T-helper 22 cell (primary cell): ENCODE measurements around the gene SEMA3A.

Experiments used
- DNase-seq: peaks from one replicate; pipeline ENCODE4 v3.0.0-alpha.2; 2020; ENCODE audit warnings: low read depth

The SEMA3A gene

GRCh38 chr7:84195295-84196060, 889 bp upstream of the SEMA3A start:
- no peak for DNase-seq

- no peak for DNase-seq
These were observed 842 bp downstream of the SEMA3A start for GRCh38 chr7:84193747-84194146.

- no peak for DNase-seq
These were observed 2.7 kb downstream of the SEMA3A start for GRCh38 chr7:84191842-84192241.

- DNase-seq, result no peak
These were observed 3.3 kb downstream of the SEMA3A start for GRCh38 chr7:84191261-84191660.

- no peak for DNase-seq
These were observed 4.4 kb downstream of the SEMA3A start for GRCh38 chr7:84190016-84190705.

- DNase-seq, result no peak
These were observed 5.7 kb downstream of the SEMA3A start for GRCh38 chr7:84188786-84189405.

- no peak for DNase-seq
These were observed 6.6 kb downstream of the SEMA3A start for GRCh38 chr7:84187813-84188510.

- DNase-seq, result no peak
These were observed 7.3 kb downstream of the SEMA3A start for GRCh38 chr7:84187087-84187805.

- no peak for DNase-seq
These were observed 10.8 kb downstream of the SEMA3A start for GRCh38 chr7:84183741-84184140.

GRCh38 chr7:84182301-84182700, 12.3 kb downstream of the SEMA3A start:
- DNase-seq, result no peak

GRCh38 chr7:84181628-84182027, 13.0 kb downstream of the SEMA3A start:
- DNase-seq, result no peak

GRCh38 chr7:84177758-84178412, 16.7 kb downstream of the SEMA3A start:
- no peak for DNase-seq

- DNase-seq, result no peak
These were observed 17.9 kb downstream of the SEMA3A start for GRCh38 chr7:84176716-84177115.

GRCh38 chr7:84175461-84175860, 19.1 kb downstream of the SEMA3A start:
- DNase-seq, result no peak

- no peak for DNase-seq
These were observed 23.9 kb downstream of the SEMA3A start for GRCh38 chr7:84170646-84171045.

- DNase-seq, result no peak
These were observed 32.0 kb downstream of the SEMA3A start for GRCh38 chr7:84162584-84162983.

GRCh38 chr7:84162125-84162524, 32.5 kb downstream of the SEMA3A start:
- DNase-seq, result no peak

GRCh38 chr7:84161398-84161797, 33.2 kb downstream of the SEMA3A start:
- no peak for DNase-seq

- DNase-seq, result no peak
These were observed 35.2 kb downstream of the SEMA3A start for GRCh38 chr7:84159435-84159834.

- no peak for DNase-seq
These were observed 37.4 kb downstream of the SEMA3A start for GRCh38 chr7:84157171-84157570.
